C1 segment of cervical spinal cord (tissue), 14 donors: ENCODE measurements around the gene CHST2.

Experiments used
- DNase-seq, 14 donors: peaks; one replicate each; lab custom pipeline; 2025; lab: John Stamatoyannopoulos, UW

Gene CHST2

DNA sequence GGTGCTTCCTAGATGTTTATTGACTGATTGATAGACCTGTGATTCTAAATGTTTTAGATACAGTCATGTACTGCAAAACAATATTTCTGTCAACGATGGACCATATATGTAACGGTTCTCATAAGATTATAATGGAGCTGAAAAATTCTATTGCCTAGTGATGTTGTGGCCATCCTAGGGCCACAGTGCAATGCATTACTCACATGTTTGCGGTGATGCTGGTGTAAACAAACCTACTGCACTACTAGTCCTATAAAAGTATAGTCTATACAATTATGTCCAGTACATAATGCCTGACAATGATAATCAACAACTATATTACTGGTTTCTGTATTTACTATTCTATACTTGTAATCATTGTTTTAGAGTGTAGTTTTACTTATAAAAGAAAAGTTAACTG, 46.8 kb downstream of the CHST2 start:
- DNase-seq, result no peak

DNA sequence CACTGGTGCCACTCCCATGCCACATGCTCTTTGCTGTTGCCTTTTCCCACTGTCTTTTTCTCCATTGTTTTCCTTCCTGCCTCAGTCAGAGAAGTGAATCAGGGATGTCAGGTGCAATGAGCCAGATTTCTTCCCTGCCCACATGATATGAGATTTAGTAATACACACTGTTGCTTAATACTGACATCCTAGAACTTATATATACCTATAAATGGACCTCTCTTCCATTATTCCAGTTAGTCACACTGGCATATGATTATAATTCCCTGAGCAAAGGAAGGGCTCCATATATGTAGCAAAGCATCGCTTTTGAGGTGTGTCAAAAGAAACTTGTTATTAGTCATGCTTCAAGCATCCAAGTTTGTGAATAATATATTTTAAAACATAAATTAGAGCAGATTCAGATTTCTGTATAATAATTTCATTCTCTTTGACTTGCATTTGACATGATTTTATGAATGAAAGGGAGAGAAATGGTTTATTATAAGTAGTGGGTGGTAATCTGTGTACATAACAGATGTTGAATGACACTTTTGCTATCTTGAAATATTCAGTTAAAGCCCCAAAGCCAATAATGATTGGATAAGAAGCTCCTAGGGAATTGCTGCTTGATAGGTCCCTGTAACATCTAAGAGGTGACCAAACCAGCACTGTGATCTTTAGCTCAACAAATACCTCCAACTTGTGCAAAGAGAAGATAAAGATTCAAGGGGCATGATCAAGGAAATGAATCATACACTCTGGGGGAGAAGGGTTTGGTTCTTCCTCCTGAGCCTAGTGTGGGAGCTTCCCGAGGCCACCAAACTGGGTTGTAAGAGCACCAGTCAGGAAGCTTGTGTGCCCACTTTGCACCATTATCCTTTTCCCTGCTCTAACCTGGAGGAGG, 48.6 kb downstream of the CHST2 start:
- no peak for DNase-seq

DNA sequence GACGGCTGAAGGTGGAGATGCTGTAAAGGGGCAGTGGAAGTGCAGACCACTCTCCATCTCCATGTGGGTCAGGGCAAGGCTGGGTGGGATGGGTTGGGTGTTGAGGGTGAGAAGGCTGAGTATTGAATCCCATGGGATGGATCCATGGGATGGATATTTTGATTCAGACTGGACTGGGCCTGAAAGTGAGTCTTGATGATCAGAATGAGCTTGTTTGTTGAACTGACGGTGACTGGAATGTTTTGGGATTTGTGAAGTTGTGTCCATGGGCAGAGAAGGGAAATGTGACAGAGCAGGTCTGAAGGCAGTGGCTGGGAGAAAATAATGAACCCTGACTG, 49.3 kb downstream of the CHST2 start:
- DNase-seq, result no peak

DNA sequence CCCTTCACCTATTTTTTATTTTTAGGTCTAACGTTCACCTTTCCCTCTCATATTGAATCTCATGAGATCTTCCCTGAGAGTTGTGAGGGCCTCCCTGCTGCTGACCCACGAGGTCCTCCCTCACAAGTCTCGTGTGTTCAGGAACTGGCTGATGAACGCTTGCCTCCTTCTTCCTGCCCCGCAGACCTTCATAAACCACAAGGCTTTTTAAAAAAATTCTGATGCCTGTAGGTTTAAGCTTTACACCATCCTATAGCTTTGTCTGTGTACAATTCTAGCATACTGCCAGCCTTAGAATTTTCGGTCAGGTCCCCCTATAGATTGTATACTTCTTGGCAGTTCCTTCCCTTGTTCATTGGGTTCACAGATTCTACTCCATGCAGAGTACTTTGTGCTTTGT, 50.5 kb downstream of the CHST2 start:
- DNase-seq, result no peak

DNA sequence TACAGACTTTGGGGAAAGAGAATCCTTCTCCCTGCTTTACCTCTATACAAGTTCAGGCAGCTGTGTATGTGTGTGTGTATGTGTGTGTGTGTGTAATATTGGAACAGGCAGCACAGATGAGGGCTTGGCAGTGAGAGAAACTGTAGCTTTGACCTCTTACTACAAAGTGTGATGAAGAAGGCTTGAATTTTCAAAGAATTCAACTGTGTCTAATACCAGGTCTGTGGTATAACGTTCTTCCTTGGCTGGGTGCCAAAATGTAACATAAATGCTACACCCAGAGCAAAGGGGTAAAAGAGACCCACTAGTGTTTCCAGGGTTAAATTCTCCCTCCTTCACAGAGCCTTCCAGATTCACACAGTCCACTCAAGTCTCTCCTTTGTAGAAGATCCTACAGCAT, 51.1 kb downstream of the CHST2 start:
- no peak for DNase-seq

DNA sequence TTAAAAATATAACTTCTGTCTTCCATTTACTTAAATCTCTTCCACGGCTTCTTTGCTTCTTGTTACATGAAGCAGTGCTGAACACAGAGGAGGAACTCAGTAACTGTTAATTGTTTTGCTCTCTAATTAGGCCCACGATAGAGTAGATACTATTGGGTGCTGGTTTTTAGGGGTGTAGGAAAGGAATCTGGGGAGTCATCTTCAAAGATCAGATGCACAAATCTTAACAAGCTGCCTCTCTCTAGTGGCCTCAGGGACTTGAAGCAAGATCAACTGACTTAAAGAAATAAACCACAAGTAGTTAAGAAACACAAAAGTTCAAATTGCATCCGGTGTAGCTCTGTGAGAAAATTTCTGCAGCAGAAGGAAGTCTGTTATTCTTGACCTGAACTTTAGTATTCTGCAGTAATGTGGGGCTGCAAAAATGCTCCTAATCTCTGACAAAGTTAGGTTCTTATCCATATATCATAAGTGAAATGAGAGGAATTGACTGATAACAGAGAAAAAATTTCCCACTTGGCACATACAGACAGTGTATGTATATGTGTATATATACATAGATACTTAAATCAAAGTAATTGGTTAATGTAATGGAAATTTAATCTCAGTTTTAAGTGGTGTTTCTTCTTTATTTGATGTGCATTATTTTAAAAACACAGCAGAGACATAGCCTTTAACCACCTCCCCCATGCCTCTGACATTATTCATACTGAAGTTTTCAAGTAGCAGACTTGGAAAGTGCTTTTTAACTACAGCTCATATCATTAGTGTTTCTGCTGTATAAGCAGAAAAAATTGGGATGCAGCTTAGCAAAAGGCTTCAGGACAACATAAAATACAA, 51.8 kb downstream of the CHST2 start:
- no peak for DNase-seq

DNA sequence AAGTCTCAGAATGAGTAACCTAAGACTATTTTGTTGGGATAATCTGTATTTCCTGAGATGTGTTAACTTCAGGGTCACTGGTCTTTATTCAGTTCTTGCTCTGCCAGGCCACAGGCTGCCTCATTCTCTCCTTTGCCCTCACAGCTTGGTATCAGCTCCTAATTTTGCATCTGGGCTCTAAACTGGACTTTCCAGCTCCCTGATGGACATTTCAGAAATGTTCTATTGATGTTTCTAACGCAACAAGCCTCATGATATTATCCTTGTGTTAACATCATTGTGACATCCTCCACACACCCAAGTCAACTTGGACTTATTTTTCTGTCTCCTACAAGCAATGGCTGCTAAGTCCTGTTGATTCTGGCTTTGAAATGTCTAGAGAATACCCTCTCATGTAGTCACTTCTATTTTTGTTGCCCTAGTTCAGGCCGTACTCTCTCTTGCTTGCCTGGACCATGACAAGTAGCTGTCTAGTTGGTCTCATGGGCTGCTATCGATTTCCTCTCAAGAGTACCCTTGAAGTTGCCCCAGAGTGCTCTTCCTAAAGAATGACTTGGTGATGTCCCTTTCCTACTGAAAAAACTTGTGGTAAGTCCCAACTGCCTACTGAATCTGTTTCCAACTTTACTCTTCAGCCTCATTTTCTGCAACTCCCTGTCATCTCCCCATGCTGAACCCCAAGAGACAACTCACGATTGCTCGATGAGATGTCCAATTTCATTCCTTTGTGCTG, 52.7 kb downstream of the CHST2 start:
- DNase-seq, result no peak

DNA sequence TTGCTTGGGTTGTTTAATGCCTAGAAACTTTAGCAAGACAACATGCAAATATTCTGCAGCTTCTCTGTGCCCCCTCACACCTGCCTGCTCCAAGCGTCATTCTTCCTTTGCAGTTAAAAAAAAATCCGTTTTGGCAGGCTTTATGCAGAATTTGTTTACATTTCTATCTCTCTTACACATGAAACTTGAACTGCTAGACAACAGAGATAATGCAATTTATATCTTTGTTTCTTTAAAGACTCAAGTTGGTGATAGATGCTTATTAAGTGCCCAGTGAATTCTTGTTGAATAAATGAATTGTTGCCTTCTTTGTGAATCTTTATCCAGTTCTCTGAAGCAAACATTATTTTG, 53.2 kb downstream of the CHST2 start:
- no peak for DNase-seq

DNA sequence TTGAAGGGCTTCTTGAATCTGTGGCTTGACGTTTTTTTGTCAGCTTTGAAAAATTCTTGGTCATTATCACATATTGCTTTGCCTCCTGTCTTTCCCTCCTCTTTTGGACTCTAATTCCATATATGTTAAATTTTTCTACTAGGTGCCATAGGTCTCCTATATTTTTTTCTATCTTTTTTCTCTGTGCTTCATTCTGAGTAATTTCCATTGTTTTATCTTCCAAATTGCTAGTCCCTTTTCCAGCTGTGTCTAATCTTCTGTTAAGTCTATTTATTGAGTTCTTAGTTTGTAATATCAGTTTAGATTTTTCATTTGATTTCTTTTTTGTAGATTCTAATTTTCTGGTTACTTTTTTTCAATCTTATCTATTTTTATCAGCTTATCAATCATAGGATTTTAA, 53.7 kb downstream of the CHST2 start:
- no peak for DNase-seq
